ENCODE data around the gene MAP4.
"Not testable (repeated sequence)": the region's sequence is repeated elsewhere in the genome, so short reads cannot be mapped to it uniquely, and the experiment has no call there.

The MAP4 gene

GRCh38 chr3:48015431-48016180 lies 610 bp downstream of the MAP4 start:
- DNase-seq = no peak

GRCh38 chr3:48014358-48014757 lies 1.9 kb downstream of the MAP4 start:
- DNase-seq = no peak

GRCh38 chr3:48013288-48013980 lies 2.8 kb downstream of the MAP4 start:
- DNase-seq = no peak

- DNase-seq = no peak
Observed at GRCh38 chr3:48012659-48013058, 3.6 kb downstream of the MAP4 start.

- not testable (repeated sequence) for DNase-seq
Observed at GRCh38 chr3:48008066-48008465, 8.2 kb downstream of the MAP4 start.

- DNase-seq = not testable (repeated sequence)
Observed at GRCh38 chr3:48007361-48007760, 8.9 kb downstream of the MAP4 start.

GRCh38 chr3:48006794-48007193 lies 9.4 kb downstream of the MAP4 start:
- peak; percentile 16 for DNase-seq

GRCh38 chr3:48004694-48005093 lies 11.5 kb downstream of the MAP4 start:
- DNase-seq = no peak

- no peak for DNase-seq
Observed at GRCh38 chr3:48002787-48003186, 13.4 kb downstream of the MAP4 start.

GRCh38 chr3:48001991-48002390 lies 14.2 kb downstream of the MAP4 start:
- no peak for DNase-seq

- DNase-seq = no peak
Observed at GRCh38 chr3:48000212-48000611, 16.0 kb downstream of the MAP4 start.

GRCh38 chr3:47996440-47996839 lies 19.8 kb downstream of the MAP4 start:
- peak; percentile 2 for DNase-seq

- no peak for DNase-seq
Observed at GRCh38 chr3:47994180-47994579, 22.0 kb downstream of the MAP4 start.

- DNase-seq = no peak
Observed at GRCh38 chr3:47991341-47991740, 24.9 kb downstream of the MAP4 start.

- DNase-seq = peak; percentile 91
Observed at GRCh38 chr3:47989981-47990440, 26.2 kb downstream of the MAP4 start.

GRCh38 chr3:47985381-47985780 lies 30.8 kb downstream of the MAP4 start:
- DNase-seq = no peak

- DNase-seq = no peak
Observed at GRCh38 chr3:47984075-47984728, 32.0 kb downstream of the MAP4 start.

GRCh38 chr3:47980795-47981194 lies 35.4 kb downstream of the MAP4 start:
- no peak for DNase-seq

- no peak for DNase-seq
Observed at GRCh38 chr3:47979070-47979469, 37.1 kb downstream of the MAP4 start.

GRCh38 chr3:47978386-47978785 lies 37.8 kb downstream of the MAP4 start:
- no peak for DNase-seq

GRCh38 chr3:47976135-47976732 lies 40.0 kb downstream of the MAP4 start:
- DNase-seq = no peak

- no peak for DNase-seq
Observed at GRCh38 chr3:47974974-47975470, 41.2 kb downstream of the MAP4 start.

GRCh38 chr3:47971081-47971480 lies 45.1 kb downstream of the MAP4 start:
- no peak for DNase-seq

All from islet precursor cell (in vitro differentiated cells).